ENCODE results near the gene LBH. TPM values are rescaled to one million over a fixed set of nuclear protein-coding genes. Genes with fewer than 3 reads are reported as not detected.

Gene LBH
- total and polyA plus RNA-seq, 2 experiments from 2014 or later: 17.5 to 30.3 TPM

- TF ChIP-seq ZNF462 (CRISPR knock-in tag; IDR thresholded peaks at IDR 0.05) (no peak), EZH2 (IDR thresholded peaks at IDR 0.05; ENCODE audit: low read depth, unreplicated experiment) (no peak), ETS1 (IDR thresholded peaks at IDR 0.05) (no peak), ZNF114 (CRISPR knock-in tag; IDR thresholded peaks at IDR 0.05) (no peak), POLR2AphosphoS5 (IDR thresholded peaks at IDR 0.05; ENCODE audit: low read depth) (no peak), ZNF331 (CRISPR knock-in tag; IDR thresholded peaks at IDR 0.05; ENCODE audit: low read depth) (no peak), JUNB (IDR thresholded peaks at IDR 0.05; ENCODE audit: unreplicated experiment) (no peak), NANOG (IDR thresholded peaks at IDR 0.05; ENCODE audit: borderline replicate concordance) (no peak)
Measured at GRCh38 chr2:30237239-30237965, 6.1 kb downstream of the LBH start (continued).
